IMR-90 (cell line): Measurements from ENCODE around the gene DAPK3. TPM values are rescaled to one million over a fixed set of nuclear protein-coding genes. Genes with fewer than 3 reads are reported as not detected.
A peak's percentile ranks its signal among the peaks of the same experiment; 100 is the strongest.

ENCODE experiments used
- ATAC-seq: fragments of 200-7000 bp; cut with Tn5 transposase; 2 replicates; pipeline ENCODE4 v1.9.1; 2020; ENCODE audit warnings: low read depth, mild to moderate bottlenecking, moderate library complexity
- BruUV-seq: library from RNA; stranded (reverse); fragments of 400-500 nt; replicated peaks from 2 replicates; lab custom pipeline; 2021; lab: Mats Ljungman, UMichigan
- CTCF ChIA-PET: fragments of 300-600 bp; formaldehyde crosslinking; extraction: SDS; loops from one replicate; lab custom pipeline; 2021; ENCODE audit warnings: antibody characterized with exemption; lab: Yijun Ruan, JAX
- POLR2A ChIA-PET: fragments of 300-600 bp; sonication (Branson Sonifier 250); formaldehyde crosslinking; loops from one replicate; lab custom pipeline; 2022; ENCODE audit warnings: antibody characterized with exemption; ENCODE audit not compliant: unreplicated experiment; lab: Charles Lee
- DNase-seq: peaks from one replicate; pipeline ENCODE4 v3.0.0; 2013
- H2AFZ ChIP-seq: replicated peaks from 2 replicates; pipeline ENCODE3; 2013; ENCODE audit warnings: low read length, mild to moderate bottlenecking; ENCODE audit not compliant: poor library complexity
- H2AK5ac ChIP-seq: 2 replicates; pipeline ENCODE4 v1.6.1; 2013; ENCODE audit warnings: low read depth, low read length, inconsistent platforms
- H2AK9ac ChIP-seq: replicated peaks from 2 replicates; pipeline ENCODE3; 2013; ENCODE audit warnings: mild to moderate bottlenecking, low read depth, low read length, moderate library complexity; ENCODE audit not compliant: poor library complexity
- H2BK120ac ChIP-seq: 2 replicates; pipeline ENCODE4 v1.6.1; 2013; ENCODE audit warnings: low read depth, low read length, inconsistent platforms
- H2BK15ac ChIP-seq: 3 replicates; pipeline ENCODE4 v1.6.1; 2013; ENCODE audit warnings: low read depth, low read length, inconsistent platforms
- H2BK20ac ChIP-seq: 2 replicates; pipeline ENCODE4 v1.6.1; 2013; ENCODE audit warnings: low read depth, mild to moderate bottlenecking, inconsistent platforms, low read length, moderate library complexity
- H2BK5ac ChIP-seq: 2 replicates; pipeline ENCODE4 v1.6.1; 2013; ENCODE audit warnings: mild to moderate bottlenecking, low read depth, low read length, inconsistent platforms; ENCODE audit not compliant: poor library complexity, severe bottlenecking
- H3K14ac ChIP-seq: replicated peaks from 2 replicates; pipeline ENCODE4 v1.6.1; 2013; ENCODE audit warnings: low read depth, low read length, inconsistent platforms
- H3K18ac ChIP-seq: 2 replicates; pipeline ENCODE4 v1.6.1; 2013; ENCODE audit warnings: low read depth, low read length, control low read depth
- H3K23ac ChIP-seq: 2 replicates; pipeline ENCODE4 v1.6.1; 2013; ENCODE audit warnings: low read depth, low read length, inconsistent platforms
- H3K27ac ChIP-seq: 2 replicates; pipeline ENCODE4 v1.5.1; 2013; ENCODE audit warnings: mild to moderate bottlenecking, control low read depth, low read length; ENCODE audit not compliant: insufficient read depth
- H3K27me3 ChIP-seq: 2 replicates; pipeline ENCODE4 v1.6.1; 2013; ENCODE audit warnings: low read length; ENCODE audit not compliant: control insufficient read depth, insufficient read depth
- H3K36me3 ChIP-seq: 2 replicates; pipeline ENCODE4 v1.6.1; 2013; ENCODE audit warnings: low read length, mixed read lengths; ENCODE audit not compliant: control insufficient read depth, insufficient read depth
- H3K4ac ChIP-seq: 2 replicates; pipeline ENCODE4 v1.6.1; 2013; ENCODE audit warnings: low read depth, low read length, inconsistent platforms
- H3K4me1 ChIP-seq: 2 replicates; pipeline ENCODE4 v1.6.1; 2013; ENCODE audit warnings: low read length, mixed read lengths; ENCODE audit not compliant: control insufficient read depth, insufficient read depth
- H3K4me2 ChIP-seq: 2 replicates; pipeline ENCODE4 v1.6.1; 2013; ENCODE audit warnings: low read depth, mild to moderate bottlenecking, control low read depth, low read length, moderate library complexity
- H3K4me3 ChIP-seq: 2 replicates; pipeline ENCODE4 v1.5.1; 2013; ENCODE audit warnings: low read depth, mild to moderate bottlenecking, control low read depth, low read length, moderate library complexity; ENCODE audit not compliant: insufficient read depth
- H3K56ac ChIP-seq: 2 replicates; pipeline ENCODE4 v1.6.1; 2013; ENCODE audit warnings: low read length, inconsistent platforms; ENCODE audit not compliant: insufficient read depth; ENCODE audit errors: extremely low read depth
- H3K79me1 ChIP-seq, 2 experiments: 2 replicates each; pipeline ENCODE4 v1.6.1; 2013; ENCODE audit warnings: low read length in 2 of 2, inconsistent platforms in 1 of 2, low read depth in 1 of 2
- H3K9ac ChIP-seq: 2 replicates; pipeline ENCODE4 v1.6.1; 2013; ENCODE audit warnings: low read depth, low read length, control low read depth
- H3K9me1 ChIP-seq: 2 replicates; pipeline ENCODE4 v1.6.1; 2013; ENCODE audit warnings: low read length, inconsistent platforms; ENCODE audit not compliant: insufficient read depth
- H3K9me3 ChIP-seq: 2 replicates; pipeline ENCODE4 v1.6.1; 2013; ENCODE audit warnings: low read length; ENCODE audit not compliant: control insufficient read depth, insufficient read depth
- H4K20me1 ChIP-seq: 2 replicates; pipeline ENCODE4 v1.6.1; 2013; ENCODE audit warnings: low read length, inconsistent platforms; ENCODE audit not compliant: insufficient read depth
- H4K5ac ChIP-seq: 2 replicates; pipeline ENCODE4 v1.6.1; 2013; ENCODE audit warnings: mild to moderate bottlenecking, low read depth, low read length, control low read depth
- H4K8ac ChIP-seq, 2 experiments: 2 replicates each; pipeline ENCODE4 v1.6.1; 2013; ENCODE audit warnings: low read depth in 2 of 2, low read length in 2 of 2, control low read depth in 1 of 2, inconsistent platforms in 1 of 2
- H4K91ac ChIP-seq: 2 replicates; pipeline ENCODE4 v1.6.1; 2013; ENCODE audit warnings: low read depth, low read length, inconsistent platforms; ENCODE audit not compliant: insufficient read depth
- CHD1 ChIP-seq: IDR thresholded peaks from 2 replicates; pipeline ENCODE4 v1.6.1; 2012; ENCODE audit warnings: low read depth, low read length, improper control_type of control experiment
- FOS ChIP-seq: fragments of 150-350 bp; IDR thresholded peaks from 2 replicates; pipeline ENCODE4 v1.6.1; 2016; ENCODE audit warnings: low read depth, low read length
- WGBS, 2 experiments: methylation state at CpG; one replicate each; pipeline versions ENCODE4 v1.1.5 to v1.1.7; 2013; ENCODE audit warnings: missing lambda C conversion rate in 2 of 2; ENCODE audit not compliant: insufficient read length in 1 of 2; ENCODE audit errors: extremely low coverage in 2 of 2; 5-methylcytosine and 5-hydroxymethylcytosine counted together
- dilution Hi-C: fragments of 300-500 bp; cut with HindIII; formaldehyde crosslinking; loops from one replicate; pipeline ENCODE4 v1.14.3; 2018; ENCODE audit warnings: low sequenced_read_pairs; ENCODE audit not compliant: unreplicated experiment
- in situ Hi-C: fragments of 300-500 bp; cut with MboI; formaldehyde crosslinking; loops from 3 replicates; pipeline ENCODE4 v1.14.3; 2019; ENCODE audit warnings: low sequenced_read_pairs, inconsistent platforms, mixed read lengths
- intact Hi-C: fragments of 100-400 bp; cut with micrococcal nuclease; formaldehyde crosslinking; loops from 2 replicates; pipeline ENCODE4 v1.10.0; 2022
- polyA plus RNA-seq, 3 experiments: library from polyadenylated mRNA; depleted of rRNA; stranded (reverse); fragments of >200 nt; gene quantifications; 2 replicates each; pipeline ENCODE4 v1.2.3, GENCODE V29; 2012; ENCODE audit warnings: low replicate concordance in 1 of 3
- total RNA-seq: library from RNA; depleted of rRNA; stranded (reverse); fragments of >200 nt; gene quantifications from 2 replicates; pipeline ENCODE4 v1.2.3, GENCODE V29; 2012
- TF ChIP-seq, protein P1 (sequence below): fragments of 150-350 bp; IDR thresholded peaks from 2 replicates; pipeline ENCODE4 v1.6.1; 2016; ENCODE audit warnings: low read depth, mild to moderate bottlenecking, low read length, moderate library complexity, borderline replicate concordance

Gene DAPK3
- total and polyA plus RNA-seq, 2 of the 4 experiments (the other 2 are of a cell fraction): 145 to 188 TPM

DNA sequence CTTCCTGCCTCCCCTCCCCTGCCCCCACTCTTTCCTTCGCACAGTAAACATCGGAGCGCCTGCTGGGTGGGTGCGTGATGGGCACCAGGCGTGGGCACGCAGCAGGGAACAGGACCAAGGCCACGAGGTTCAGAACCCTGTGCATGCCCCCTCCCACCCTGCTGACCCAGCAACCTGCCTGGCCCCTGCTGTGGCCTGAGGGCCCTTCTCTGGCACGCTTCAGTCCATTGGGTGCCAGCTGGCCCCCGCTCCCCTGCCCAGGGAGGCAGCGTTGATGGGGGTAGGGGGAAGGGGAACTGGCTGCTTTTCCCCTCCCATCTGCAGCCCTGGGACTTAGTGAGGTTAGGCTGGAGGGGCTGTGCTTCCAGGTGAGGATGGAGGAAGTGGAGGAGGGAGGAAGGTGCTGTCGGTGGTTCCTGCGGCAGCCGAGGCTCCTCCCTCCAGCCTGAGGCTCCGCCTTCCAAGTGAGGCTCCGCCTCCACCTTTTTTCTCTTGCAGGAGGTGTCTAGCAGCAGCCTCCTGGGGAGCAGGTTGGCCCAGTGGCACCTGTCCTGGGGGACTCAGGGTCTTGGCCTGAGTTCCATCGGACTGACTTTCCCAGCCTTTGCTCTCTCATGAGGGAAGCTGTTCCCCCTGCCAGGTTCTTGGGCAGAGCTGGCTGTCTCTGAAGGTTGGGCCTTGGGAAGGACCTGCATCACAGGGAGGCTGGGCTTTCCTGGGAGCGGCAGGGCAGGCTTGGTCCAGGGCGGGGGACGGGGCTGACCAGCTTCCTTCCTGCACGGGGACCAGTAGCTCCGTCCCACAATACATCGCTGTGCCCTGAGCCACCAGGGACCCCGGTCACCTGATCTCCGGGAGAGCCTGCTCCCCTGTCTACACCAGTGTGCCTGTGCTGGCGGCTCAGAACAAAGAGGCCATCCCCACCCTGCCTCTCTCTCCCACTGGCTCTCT is 43.9 kb upstream of the DAPK3 start:
- Histone ChIP-seq H3K4me3 (no peak overlapping the region), H3K56ac (no peak overlapping the region), H3K4ac (no peak overlapping the region), H2BK15ac (no peak overlapping the region), H3K9me3 (no peaks in the 10 kb centered on the region), H3K14ac (no peak overlapping the region), H3K23ac (no peak overlapping the region), H2AK9ac (peak overlapping the region; percentile 24), H4K91ac (no peak overlapping the region), H2BK5ac (no peak overlapping the region), H3K4me2 (no peak overlapping the region), H3K18ac (no peak overlapping the region), H2AFZ (no peak overlapping the region), H2AK5ac (no peak overlapping the region), H2BK120ac (no peak overlapping the region), H4K20me1 (peaks cover 78% of the 10 kb centered on the region), H3K4me1 (peaks cover 9% of the 10 kb centered on the region), H3K9ac (no peak overlapping the region), H2BK20ac (no peak overlapping the region), H4K5ac (no peak overlapping the region), H3K27ac (no peak overlapping the region; the same call in 1 of the 2 replicates), H3K9me1 (no peaks in the 10 kb centered on the region), H4K8ac (no peak overlapping the region), H3K36me3 (peaks cover 44% of the 10 kb centered on the region), H3K27me3 (no peaks in the 10 kb centered on the region), H3K79me1 (peaks cover 13 to 86% of the 10 kb centered on the region in 2 experiments)
- DNase-seq (no peak), ATAC-seq (no peak)
- no TSS peak for BruUV-seq
- POLR2A ChIA-PET: no interaction called here
- in situ Hi-C loops (no loop called here), intact Hi-C loops (no loop called here), dilution Hi-C loops (no loop called here)
- CTCF ChIA-PET: no interaction called here
- TF ChIP-seq FOS: no peak
- no peak for TF ChIP-seq CHD1
- TF ChIP-seq, protein P1, sequence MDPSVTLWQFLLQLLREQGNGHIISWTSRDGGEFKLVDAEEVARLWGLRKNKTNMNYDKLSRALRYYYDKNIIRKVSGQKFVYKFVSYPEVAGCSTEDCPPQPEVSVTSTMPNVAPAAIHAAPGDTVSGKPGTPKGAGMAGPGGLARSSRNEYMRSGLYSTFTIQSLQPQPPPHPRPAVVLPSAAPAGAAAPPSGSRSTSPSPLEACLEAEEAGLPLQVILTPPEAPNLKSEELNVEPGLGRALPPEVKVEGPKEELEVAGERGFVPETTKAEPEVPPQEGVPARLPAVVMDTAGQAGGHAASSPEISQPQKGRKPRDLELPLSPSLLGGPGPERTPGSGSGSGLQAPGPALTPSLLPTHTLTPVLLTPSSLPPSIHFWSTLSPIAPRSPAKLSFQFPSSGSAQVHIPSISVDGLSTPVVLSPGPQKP: no peak
- 93% methylated on average over 6 of the region's 25 CpGs; no CpG with 5 or more reads in 1 of the 2 experiments for WGBS, 2 experiments
